Measurements from ENCODE around the gene LRRC8C.
A peak's percentile ranks its signal among the peaks of the same experiment; 100 is the strongest.

LRRC8C gene

GRCh38 chr1:89719502-89720306, 86.8 kb downstream of the LRRC8C start:
- no peak overlapping the region for H2AFZ ChIP-seq (ENCODE audit: low read length, unreplicated experiment)
- peak overlapping the region; percentile 59; the same call in 1 of the 2 replicates for H3K4me3 ChIP-seq (ENCODE audit: low read depth, low read length)
- H3K27ac ChIP-seq (ENCODE audit: low read depth, low read length): peak overlapping the region; percentile 8; the same call in 1 of the 2 replicates
- H3K4me1 ChIP-seq (ENCODE audit: control insufficient read depth, insufficient read depth, low read length, unreplicated experiment): peaks cover 44% of the 10 kb centered on the region
- H3K36me3 ChIP-seq (ENCODE audit: insufficient read depth, low read length): peaks cover under 1% of the 10 kb centered on the region; the same call in 1 of the 2 replicates
- H3K27me3 ChIP-seq (ENCODE audit: insufficient read depth, low read length): no peaks in the 10 kb centered on the region
- H3K79me2 ChIP-seq (ENCODE audit: control insufficient read depth, insufficient read depth, low read length, unreplicated experiment): no peaks in the 10 kb centered on the region

GRCh38 chr1:89720839-89721238, 87.9 kb downstream of the LRRC8C start:
- H3K27ac ChIP-seq (ENCODE audit: low read depth, low read length): peak overlapping the region; percentile 40; the same call in 1 of the 2 replicates

GRCh38 chr1:89721351-89721750, 88.4 kb downstream of the LRRC8C start:
- Histone ChIP-seq H3K27ac (ENCODE audit: low read depth, low read length) (peak overlapping the region; percentile 40), H3K27me3 (ENCODE audit: insufficient read depth, low read length) (no peaks in the 10 kb centered on the region), H3K4me1 (ENCODE audit: control insufficient read depth, insufficient read depth, low read length, unreplicated experiment) (peaks cover 54% of the 10 kb centered on the region), H3K36me3 (ENCODE audit: insufficient read depth, low read length) (no peaks in the 10 kb centered on the region), H3K4me3 (ENCODE audit: low read depth, low read length) (no peak overlapping the region), H3K79me2 (ENCODE audit: control insufficient read depth, insufficient read depth, low read length, unreplicated experiment) (no peaks in the 10 kb centered on the region), H2AFZ (ENCODE audit: low read length, unreplicated experiment) (no peak overlapping the region)

More at GRCh38 chr1:89720839-89721238, 87.9 kb downstream of the LRRC8C start:
- H3K4me1 ChIP-seq (ENCODE audit: control insufficient read depth, insufficient read depth, low read length, unreplicated experiment): peaks cover 54% of the 10 kb centered on the region
- H3K79me2 ChIP-seq (ENCODE audit: control insufficient read depth, insufficient read depth, low read length, unreplicated experiment): no peaks in the 10 kb centered on the region
- H3K4me3 ChIP-seq (ENCODE audit: low read depth, low read length): no peak overlapping the region
- no peaks in the 10 kb centered on the region for H3K36me3 ChIP-seq (ENCODE audit: insufficient read depth, low read length)
- H2AFZ ChIP-seq (ENCODE audit: low read length, unreplicated experiment): no peak overlapping the region
- no peaks in the 10 kb centered on the region for H3K27me3 ChIP-seq (ENCODE audit: insufficient read depth, low read length)

- Histone ChIP-seq H3K4me3 (ENCODE audit: low read depth, low read length) (no peak overlapping the region), H3K79me2 (ENCODE audit: control insufficient read depth, insufficient read depth, low read length, unreplicated experiment) (no peaks in the 10 kb centered on the region), H3K36me3 (ENCODE audit: insufficient read depth, low read length) (no peaks in the 10 kb centered on the region), H3K27ac (ENCODE audit: low read depth, low read length) (no peak overlapping the region), H3K4me1 (ENCODE audit: control insufficient read depth, insufficient read depth, low read length, unreplicated experiment) (peaks cover 54% of the 10 kb centered on the region), H2AFZ (ENCODE audit: low read length, unreplicated experiment) (no peak overlapping the region), H3K27me3 (ENCODE audit: insufficient read depth, low read length) (no peaks in the 10 kb centered on the region)
Observed at GRCh38 chr1:89723144-89723543, 90.2 kb downstream of the LRRC8C start.

- H3K27me3 ChIP-seq (ENCODE audit: insufficient read depth, low read length): no peaks in the 10 kb centered on the region
- H3K79me2 ChIP-seq (ENCODE audit: control insufficient read depth, insufficient read depth, low read length, unreplicated experiment): no peaks in the 10 kb centered on the region
- H3K27ac ChIP-seq (ENCODE audit: low read depth, low read length): peak overlapping the region; percentile 86
- H3K4me1 ChIP-seq (ENCODE audit: control insufficient read depth, insufficient read depth, low read length, unreplicated experiment): peaks cover 51% of the 10 kb centered on the region
- no peak overlapping the region for H3K4me3 ChIP-seq (ENCODE audit: low read depth, low read length)
- H3K36me3 ChIP-seq (ENCODE audit: insufficient read depth, low read length): no peaks in the 10 kb centered on the region
- H2AFZ ChIP-seq (ENCODE audit: low read length, unreplicated experiment): no peak overlapping the region
Observed at GRCh38 chr1:89723863-89724262, 90.9 kb downstream of the LRRC8C start.

GRCh38 chr1:89724369-89725010, 91.6 kb downstream of the LRRC8C start:
- H2AFZ ChIP-seq (ENCODE audit: low read length, unreplicated experiment): peak overlapping the region; percentile 47
- H3K36me3 ChIP-seq (ENCODE audit: insufficient read depth, low read length): no peaks in the 10 kb centered on the region
- peak overlapping the region; percentile 50; the same call in 1 of the 2 replicates for H3K4me3 ChIP-seq (ENCODE audit: low read depth, low read length)
- H3K79me2 ChIP-seq (ENCODE audit: control insufficient read depth, insufficient read depth, low read length, unreplicated experiment): no peaks in the 10 kb centered on the region
- H3K4me1 ChIP-seq (ENCODE audit: control insufficient read depth, insufficient read depth, low read length, unreplicated experiment): peaks cover 44% of the 10 kb centered on the region
- no peaks in the 10 kb centered on the region for H3K27me3 ChIP-seq (ENCODE audit: insufficient read depth, low read length)
- H3K27ac ChIP-seq (ENCODE audit: low read depth, low read length): peak overlapping the region; percentile 86

GRCh38 chr1:89725011-89725370, 92.1 kb downstream of the LRRC8C start:
- Histone ChIP-seq H3K27me3 (ENCODE audit: insufficient read depth, low read length) (no peaks in the 10 kb centered on the region), H3K4me1 (ENCODE audit: control insufficient read depth, insufficient read depth, low read length, unreplicated experiment) (peaks cover 39% of the 10 kb centered on the region), H3K4me3 (ENCODE audit: low read depth, low read length) (peak overlapping the region; percentile 50; the same call in 1 of the 2 replicates), H3K79me2 (ENCODE audit: control insufficient read depth, insufficient read depth, low read length, unreplicated experiment) (no peaks in the 10 kb centered on the region), H2AFZ (ENCODE audit: low read length, unreplicated experiment) (peak overlapping the region; percentile 47), H3K27ac (ENCODE audit: low read depth, low read length) (peak overlapping the region; percentile 86), H3K36me3 (ENCODE audit: insufficient read depth, low read length) (no peaks in the 10 kb centered on the region)

- Histone ChIP-seq H3K36me3 (ENCODE audit: insufficient read depth, low read length) (no peaks in the 10 kb centered on the region), H3K4me1 (ENCODE audit: control insufficient read depth, insufficient read depth, low read length, unreplicated experiment) (peaks cover 34% of the 10 kb centered on the region), H3K27me3 (ENCODE audit: insufficient read depth, low read length) (no peaks in the 10 kb centered on the region), H3K4me3 (ENCODE audit: low read depth, low read length) (no peak overlapping the region), H2AFZ (ENCODE audit: low read length, unreplicated experiment) (no peak overlapping the region), H3K79me2 (ENCODE audit: control insufficient read depth, insufficient read depth, low read length, unreplicated experiment) (no peaks in the 10 kb centered on the region), H3K27ac (ENCODE audit: low read depth, low read length) (peak overlapping the region; percentile 86)
Observed at GRCh38 chr1:89725631-89726030, 92.7 kb downstream of the LRRC8C start.

- no peak overlapping the region for H3K27ac ChIP-seq (ENCODE audit: low read depth, low read length)
- no peaks in the 10 kb centered on the region for H3K36me3 ChIP-seq (ENCODE audit: insufficient read depth, low read length)
- no peak overlapping the region for H2AFZ ChIP-seq (ENCODE audit: low read length, unreplicated experiment)
- H3K4me3 ChIP-seq (ENCODE audit: low read depth, low read length): no peak overlapping the region
- no peaks in the 10 kb centered on the region for H3K79me2 ChIP-seq (ENCODE audit: control insufficient read depth, insufficient read depth, low read length, unreplicated experiment)
- H3K4me1 ChIP-seq (ENCODE audit: control insufficient read depth, insufficient read depth, low read length, unreplicated experiment): peaks cover 22% of the 10 kb centered on the region
- no peaks in the 10 kb centered on the region for H3K27me3 ChIP-seq (ENCODE audit: insufficient read depth, low read length)
Observed at GRCh38 chr1:89727517-89728312, 94.8 kb downstream of the LRRC8C start.

- H2AFZ ChIP-seq (ENCODE audit: low read length, unreplicated experiment): no peak overlapping the region
- peaks cover 22% of the 10 kb centered on the region for H3K4me1 ChIP-seq (ENCODE audit: control insufficient read depth, insufficient read depth, low read length, unreplicated experiment)
- H3K79me2 ChIP-seq (ENCODE audit: control insufficient read depth, insufficient read depth, low read length, unreplicated experiment): no peaks in the 10 kb centered on the region
- no peaks in the 10 kb centered on the region for H3K27me3 ChIP-seq (ENCODE audit: insufficient read depth, low read length)
- no peaks in the 10 kb centered on the region for H3K36me3 ChIP-seq (ENCODE audit: insufficient read depth, low read length)
- no peak overlapping the region for H3K27ac ChIP-seq (ENCODE audit: low read depth, low read length)
- no peak overlapping the region for H3K4me3 ChIP-seq (ENCODE audit: low read depth, low read length)
Observed at GRCh38 chr1:89728381-89728780, 95.5 kb downstream of the LRRC8C start.
